ENCODE measurements around the gene GSPT1.

The GSPT1 gene

GRCh38 chr16:11909653-11910545, 5.9 kb downstream of the GSPT1 start:
- DNase-seq, result no peak

GRCh38 chr16:11907160-11907970, 8.4 kb downstream of the GSPT1 start:
- no peak for DNase-seq

- DNase-seq, result no peak
These were observed 11.8 kb downstream of the GSPT1 start for GRCh38 chr16:11903906-11904305.

- no peak for DNase-seq
These were observed 14.7 kb downstream of the GSPT1 start for GRCh38 chr16:11901091-11901490.

GRCh38 chr16:11896486-11897176, 19.1 kb downstream of the GSPT1 start:
- no peak for DNase-seq

- DNase-seq, result no peak
These were observed 22.2 kb downstream of the GSPT1 start for GRCh38 chr16:11893571-11893970.

- no peak for DNase-seq
These were observed 23.0 kb downstream of the GSPT1 start for GRCh38 chr16:11892761-11893160.

- DNase-seq, result no peak
These were observed 25.4 kb downstream of the GSPT1 start for GRCh38 chr16:11890231-11890965.

GRCh38 chr16:11886881-11887280, 28.9 kb downstream of the GSPT1 start:
- DNase-seq, result no peak

- no peak for DNase-seq
These were observed 31.7 kb downstream of the GSPT1 start for GRCh38 chr16:11884035-11884434.

GRCh38 chr16:11880007-11880406, 35.7 kb downstream of the GSPT1 start:
- no peak for DNase-seq

- DNase-seq, result no peak
These were observed 38.4 kb downstream of the GSPT1 start for GRCh38 chr16:11877374-11877773.

GRCh38 chr16:11876306-11876705, 39.5 kb downstream of the GSPT1 start:
- DNase-seq, result no peak

GRCh38 chr16:11875721-11876120, 40.0 kb downstream of the GSPT1 start:
- no peak for DNase-seq

- DNase-seq, result no peak
These were observed 44.6 kb downstream of the GSPT1 start for GRCh38 chr16:11871193-11871592.

- DNase-seq, result no peak
These were observed 45.4 kb downstream of the GSPT1 start for GRCh38 chr16:11870399-11870798.

GRCh38 chr16:11869353-11870228, 46.2 kb downstream of the GSPT1 start:
- DNase-seq, result no peak

- DNase-seq, result no peak
These were observed 47.3 kb downstream of the GSPT1 start for GRCh38 chr16:11868412-11868980.

- DNase-seq, result no peak
These were observed 53.3 kb downstream of the GSPT1 start for GRCh38 chr16:11862489-11862888.

GRCh38 chr16:11857161-11857560, 58.6 kb downstream of the GSPT1 start:
- DNase-seq, result no peak

GRCh38 chr16:11852092-11852809, 63.5 kb downstream of the GSPT1 start:
- peak; percentile 80 for DNase-seq
